Femur (tissue), 1 donor: ENCODE results near the gene FOLR3.
"Not testable (repeated sequence)": the region's sequence is repeated elsewhere in the genome, so short reads cannot be mapped to it uniquely, and the experiment has no call there.

Source experiments
- DNase-seq: peaks from one replicate; pipeline ENCODE4 v3.0.0-alpha.2; 2017

FOLR3 gene

DNA sequence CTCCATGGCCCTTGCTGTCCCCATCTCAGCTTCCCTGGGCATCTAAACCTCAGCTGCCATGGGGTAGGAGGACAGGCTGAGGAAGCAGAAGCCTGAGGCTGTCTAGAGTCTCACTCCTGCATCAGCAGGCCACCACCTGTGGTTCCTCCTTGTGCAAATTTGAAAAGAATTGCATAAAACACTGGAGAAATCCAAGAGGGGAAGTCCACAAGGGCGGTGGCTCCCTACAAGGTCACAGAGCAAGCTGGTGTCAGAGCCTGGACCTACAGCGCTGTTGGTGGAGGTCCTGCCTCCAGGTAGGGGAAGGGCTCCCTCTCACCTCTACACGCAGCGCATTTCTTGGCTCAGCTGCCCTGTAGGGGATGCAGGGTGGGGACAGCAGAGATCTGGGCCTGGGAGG is at the start of gene FOLR3:
Gene FOLR3 (plus strand): TSS at position 253 of the 400 bp plus-strand sequence. CDS start 228 bp downstream, outside the sequence.
- DNase-seq, result not testable (repeated sequence)

DNA sequence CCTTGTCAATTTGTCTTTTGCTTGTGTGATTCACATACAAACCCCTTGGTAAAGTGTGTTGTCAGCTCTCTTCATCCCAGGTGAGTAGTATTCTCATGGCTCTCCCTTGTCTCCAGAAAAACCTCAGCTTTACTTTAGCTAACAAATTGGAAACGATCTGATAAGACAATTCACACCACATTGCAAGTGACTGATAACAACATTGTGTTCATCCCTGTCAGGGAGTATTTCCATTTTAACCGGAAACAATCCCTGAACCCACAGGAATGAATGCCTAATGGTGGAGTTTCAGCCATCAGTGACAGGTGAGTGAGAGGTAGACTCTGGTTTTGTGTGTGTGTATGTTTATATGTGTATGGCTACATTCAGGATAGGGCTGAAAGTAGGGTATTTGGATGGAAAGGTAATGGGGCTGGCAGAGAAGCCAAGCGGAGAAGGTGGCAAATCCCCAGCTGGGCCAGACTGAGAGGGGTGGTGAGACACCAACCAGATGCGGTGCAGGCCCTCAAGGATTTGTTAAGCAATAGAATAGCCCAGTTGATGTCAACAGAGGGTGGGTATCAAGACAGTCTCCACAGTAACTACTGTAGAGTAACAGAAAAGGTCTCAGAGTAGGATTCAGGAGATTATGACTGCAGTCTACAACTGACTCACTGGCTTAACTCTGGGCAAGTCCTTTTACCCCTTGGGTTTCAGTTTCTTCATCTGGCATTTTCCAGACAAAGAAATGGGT is 47.3 kb upstream of the FOLR3 start:
- DNase-seq, result no peak

DNA sequence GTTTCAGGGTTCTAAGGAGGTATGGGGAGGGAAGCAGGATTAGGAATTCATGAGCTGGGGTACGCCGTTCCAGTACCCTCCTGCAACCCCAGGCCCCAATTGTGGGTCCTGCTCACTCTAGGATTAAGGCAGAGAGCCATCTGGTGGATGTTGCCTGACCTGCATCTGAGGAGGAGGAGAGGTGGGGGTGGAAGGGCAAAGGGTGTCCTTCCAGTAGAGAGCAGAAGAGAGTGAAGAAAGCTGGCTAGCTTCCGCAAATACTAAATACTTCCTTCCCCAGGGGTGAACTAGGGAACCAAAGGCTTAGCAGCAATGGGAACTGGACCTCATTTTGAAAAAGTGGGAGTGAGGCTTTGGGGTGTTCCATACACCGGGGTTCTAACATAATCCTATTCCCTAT is 44.2 kb upstream of the FOLR3 start:
- DNase-seq, result peak; percentile 81

DNA sequence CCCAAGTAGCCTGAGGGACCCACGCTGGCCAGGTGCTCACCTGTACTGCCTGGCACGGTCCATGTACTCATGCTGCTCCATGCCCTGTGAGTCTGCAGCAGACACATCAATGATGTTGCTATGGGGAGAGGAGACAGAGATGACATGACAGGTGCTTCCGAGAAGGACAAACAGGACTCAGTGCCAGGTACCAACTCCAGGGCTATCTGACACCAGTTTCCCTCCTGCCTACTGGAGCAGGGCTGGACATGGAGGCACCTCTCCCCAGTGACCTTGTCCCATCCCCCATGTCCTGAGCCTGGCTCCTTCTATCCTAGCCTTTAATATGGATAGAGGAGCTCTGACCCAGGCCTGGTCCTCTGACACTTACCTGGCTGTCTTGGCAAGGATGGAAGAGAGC is 36.8 kb upstream of the FOLR3 start:
- DNase-seq, result no peak

DNA sequence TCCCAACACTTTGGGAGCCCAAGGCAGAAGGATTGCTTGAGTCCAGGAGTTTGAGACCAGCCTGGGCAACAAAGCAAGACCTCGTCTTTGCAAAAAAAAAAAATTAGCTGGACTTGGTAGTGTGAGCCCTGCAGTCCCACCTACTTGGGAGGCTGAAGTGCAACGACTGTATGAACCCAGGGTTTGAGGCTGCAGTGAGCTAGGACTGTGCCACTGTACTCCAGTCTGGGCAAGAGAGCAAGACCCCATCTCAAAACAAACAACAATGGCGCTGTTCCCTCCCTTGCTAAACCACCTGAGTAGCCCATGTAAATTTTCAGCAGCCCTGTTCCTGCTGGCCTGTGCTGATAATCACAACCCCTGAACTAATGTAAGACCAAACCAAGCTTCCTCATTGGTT is 35.5 kb upstream of the FOLR3 start:
- no peak for DNase-seq

DNA sequence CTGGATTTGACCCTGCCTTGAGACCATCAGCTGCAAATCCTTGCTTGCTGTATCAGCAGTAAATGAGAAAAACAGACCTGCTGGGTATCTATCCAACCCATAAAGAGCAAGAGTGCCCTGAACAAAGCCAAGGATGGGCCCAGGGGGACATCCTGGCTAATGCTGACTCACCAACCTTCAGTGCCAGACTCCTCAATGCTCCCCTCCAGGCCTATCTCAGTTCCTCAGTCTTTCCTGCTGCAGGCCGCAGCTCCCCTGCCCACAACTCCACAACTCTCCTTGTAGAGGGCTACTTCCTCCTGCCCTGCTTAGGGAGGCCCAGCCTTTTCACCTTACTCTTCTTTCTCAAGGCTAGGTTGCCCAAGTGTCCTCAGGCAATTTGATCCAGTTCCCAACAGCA is 35.1 kb upstream of the FOLR3 start:
- no peak for DNase-seq

DNA sequence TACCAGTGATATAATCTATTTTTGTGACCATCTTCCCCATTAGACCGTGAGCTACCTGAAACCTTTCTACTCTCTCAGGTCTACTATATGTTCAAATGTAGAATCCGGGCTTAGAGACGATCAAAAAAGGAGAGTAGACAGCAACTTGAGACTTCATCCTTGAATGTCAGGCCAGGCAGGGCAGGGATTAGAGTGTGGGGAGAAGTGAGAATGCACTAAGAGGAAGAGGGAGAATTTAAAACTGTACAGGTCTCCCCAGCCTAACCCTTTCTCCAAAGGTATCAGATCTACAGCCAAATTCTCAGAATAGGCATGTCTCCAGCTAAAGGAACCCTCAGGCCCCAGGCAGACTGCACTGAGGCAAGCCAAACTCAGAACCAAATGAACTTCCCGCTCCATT is 33.4 kb upstream of the FOLR3 start:
- no peak for DNase-seq

DNA sequence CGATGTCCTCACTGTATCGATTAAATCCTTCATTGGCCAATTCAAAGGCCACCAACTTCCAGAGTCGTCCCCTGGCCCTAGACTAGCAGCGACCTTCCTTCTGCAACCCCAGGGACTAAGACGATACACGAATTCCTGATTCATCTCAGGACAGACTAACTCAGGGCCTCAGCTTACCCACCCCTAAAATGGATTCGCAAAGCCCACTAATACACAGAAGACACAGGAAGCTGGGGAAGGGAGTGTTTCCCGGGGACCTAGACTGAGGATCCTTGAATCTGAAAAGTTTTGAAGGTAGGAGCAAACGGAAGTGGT is 32.9 kb upstream of the FOLR3 start:
- DNase-seq, result no peak

DNA sequence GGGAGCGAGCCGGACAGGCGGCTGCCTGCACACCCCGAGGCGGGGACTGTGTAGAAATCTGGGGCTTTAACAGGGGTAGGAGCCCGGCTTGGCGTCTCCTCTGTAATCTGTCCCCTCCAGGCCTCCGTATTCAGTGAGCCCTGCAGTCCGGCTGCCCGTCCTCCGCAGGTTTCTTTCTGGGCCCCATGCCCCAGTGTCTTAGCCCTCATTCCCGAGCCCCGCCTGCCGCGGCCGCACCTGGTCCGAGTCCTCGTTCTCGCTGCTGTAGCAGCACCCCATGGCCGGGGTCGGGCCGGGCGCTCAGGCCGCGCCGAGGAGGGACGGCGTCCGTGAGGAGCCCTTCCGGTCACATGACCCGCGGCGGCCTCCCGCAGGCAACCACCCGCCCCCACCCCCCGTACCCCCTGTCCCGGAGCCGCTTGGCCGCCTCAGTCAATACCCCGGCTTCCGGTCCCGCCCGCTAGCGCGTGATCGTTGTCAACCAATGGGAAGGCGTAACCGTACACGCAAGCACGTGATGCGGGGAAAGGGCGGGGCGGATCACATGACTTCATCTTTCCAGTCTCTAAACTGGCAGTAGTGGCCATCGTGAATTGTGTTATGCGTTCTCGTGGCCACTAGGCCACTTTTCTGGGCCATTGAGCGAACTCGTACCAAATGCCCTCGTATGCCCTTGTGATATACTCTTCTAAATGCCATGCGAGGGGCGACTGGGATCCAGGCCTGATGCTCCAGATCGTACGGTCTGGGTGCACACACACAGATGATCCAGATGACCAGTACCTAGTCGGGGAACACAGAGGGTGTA is 32.4 kb upstream of the FOLR3 start, which contains the start of gene LAMTOR1:
Gene LAMTOR1 (minus strand): TSS at position 352 of the 808 bp plus-strand sequence. CDS start 73 bp downstream, at position 279.
- DNase-seq, result peak; percentile 99

DNA sequence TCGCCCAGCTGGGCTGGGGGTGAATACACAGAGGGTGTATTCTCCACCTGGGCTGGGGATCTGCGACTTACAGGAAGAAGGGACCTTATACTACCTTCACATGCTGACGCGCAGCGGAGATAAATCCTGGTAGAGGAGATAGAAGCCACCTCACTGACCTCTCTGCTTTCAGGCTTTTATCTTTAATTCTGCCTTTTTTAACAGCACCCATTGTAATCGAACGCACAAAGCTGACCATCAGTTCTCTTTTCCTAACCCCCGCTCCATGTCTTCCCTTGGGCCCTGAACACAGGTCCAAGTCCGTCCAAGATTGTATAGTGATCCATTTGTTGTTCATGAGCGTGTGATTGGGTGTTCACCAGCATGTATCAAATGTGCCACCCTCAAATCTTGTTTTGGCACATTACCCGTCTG is 31.8 kb upstream of the FOLR3 start:
- no peak for DNase-seq

DNA sequence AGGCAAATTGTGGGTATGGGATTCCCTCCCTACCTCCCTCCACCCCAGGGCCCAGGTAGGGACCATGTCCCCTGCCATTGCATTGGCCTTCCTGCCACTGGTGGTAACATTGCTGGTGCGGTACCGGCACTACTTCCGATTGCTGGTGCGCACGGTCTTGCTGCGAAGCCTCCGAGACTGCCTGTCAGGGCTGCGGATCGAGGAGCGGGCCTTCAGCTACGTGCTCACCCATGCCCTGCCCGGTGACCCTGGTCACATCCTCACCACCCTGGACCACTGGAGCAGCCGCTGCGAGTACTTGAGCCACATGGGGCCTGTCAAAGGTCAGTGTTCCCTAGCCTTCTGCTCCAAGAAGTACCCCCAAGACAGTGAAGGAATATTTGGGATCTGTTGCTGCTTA is 29.6 kb upstream of the FOLR3 start, which contains the start of gene TOMT:
Gene TOMT (plus strand): TSS at position 37 of the 400 bp plus-strand sequence. CDS start 28 bp downstream, at position 65.
- no peak for DNase-seq

DNA sequence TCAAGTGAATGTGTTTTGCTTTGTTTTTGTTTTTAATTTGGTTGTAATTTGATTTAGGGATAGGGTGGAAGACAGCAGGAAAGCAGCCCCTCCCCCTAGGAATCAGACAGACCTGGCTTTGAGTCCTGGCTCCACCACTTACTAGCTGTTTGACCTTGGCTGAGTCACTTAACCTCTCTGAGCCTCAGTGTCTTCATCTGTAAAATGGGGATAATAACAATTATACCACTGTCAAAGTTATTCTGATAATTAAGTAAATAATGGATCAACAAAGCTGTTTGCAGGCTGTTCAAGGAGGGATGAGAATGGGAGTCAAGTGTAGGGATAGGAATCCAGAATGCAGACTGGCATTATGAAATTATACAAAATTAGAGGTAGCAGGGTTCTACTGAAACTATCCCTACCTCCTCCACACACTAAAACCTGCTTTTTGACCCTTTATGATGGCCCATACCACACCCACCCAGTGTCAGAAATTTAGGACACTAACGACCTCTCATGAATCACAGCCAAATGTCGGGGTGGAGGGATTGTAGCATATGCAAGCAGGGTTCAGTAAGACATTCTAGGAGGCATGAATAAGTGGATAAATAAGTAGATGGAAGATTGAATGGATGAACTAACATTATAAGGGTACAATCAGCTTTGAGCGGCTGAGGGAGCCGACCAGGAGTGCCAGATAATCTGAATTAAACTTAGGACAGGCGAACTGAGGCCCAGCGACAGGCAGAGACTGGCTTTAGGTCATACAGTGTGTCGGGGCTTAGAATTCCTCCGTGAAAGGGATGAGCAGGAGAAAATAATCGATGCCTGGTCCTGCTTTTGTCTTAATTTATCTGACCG is 24.0 kb upstream of the FOLR3 start:
- DNase-seq, result no peak

DNA sequence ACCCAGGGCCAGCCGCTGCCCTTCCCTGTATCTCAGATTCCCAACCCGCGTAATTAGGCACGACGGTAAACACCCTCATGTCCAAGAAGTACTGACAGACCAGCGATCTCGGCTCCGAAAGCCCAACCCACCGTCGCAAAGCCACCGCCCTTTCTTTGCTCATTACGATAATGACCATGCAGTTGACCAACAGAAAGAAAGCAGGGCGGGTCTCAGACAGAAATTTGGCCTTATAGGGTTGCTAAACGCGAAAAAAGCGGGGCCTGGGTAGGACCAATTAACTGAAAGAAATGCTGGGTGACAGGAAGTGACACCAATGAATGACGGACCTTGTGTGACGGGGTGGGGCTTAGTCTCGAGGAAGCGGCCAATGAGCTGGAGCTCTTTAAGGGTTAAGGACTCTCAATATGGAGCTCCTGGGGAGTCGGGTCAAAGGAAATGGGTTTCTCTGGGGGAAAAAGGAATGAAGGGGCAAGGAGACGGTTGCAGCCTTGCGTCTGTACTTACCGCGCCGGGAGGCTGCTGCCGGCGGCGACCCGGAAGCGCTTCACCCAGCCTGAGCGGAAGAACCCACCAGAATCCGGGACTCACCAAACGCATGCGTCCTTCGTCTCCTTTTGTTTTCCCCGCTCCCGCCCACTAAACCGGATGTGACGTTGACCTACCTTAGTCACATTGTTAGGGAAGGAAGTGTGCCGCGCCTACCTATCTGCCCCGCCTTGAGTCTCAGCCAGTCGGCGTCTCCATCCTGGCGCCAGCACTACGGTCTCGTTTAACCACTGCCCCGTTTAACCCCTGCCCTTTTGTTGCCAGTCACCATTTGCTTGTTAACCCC is 23.2 kb upstream of the FOLR3 start, which contains the start of gene ANAPC15:
Gene ANAPC15 (minus strand): TSS at position 553 of the 835 bp plus-strand sequence. CDS start 1,419 bp downstream, outside the sequence.
- peak; percentile 99 for DNase-seq

DNA sequence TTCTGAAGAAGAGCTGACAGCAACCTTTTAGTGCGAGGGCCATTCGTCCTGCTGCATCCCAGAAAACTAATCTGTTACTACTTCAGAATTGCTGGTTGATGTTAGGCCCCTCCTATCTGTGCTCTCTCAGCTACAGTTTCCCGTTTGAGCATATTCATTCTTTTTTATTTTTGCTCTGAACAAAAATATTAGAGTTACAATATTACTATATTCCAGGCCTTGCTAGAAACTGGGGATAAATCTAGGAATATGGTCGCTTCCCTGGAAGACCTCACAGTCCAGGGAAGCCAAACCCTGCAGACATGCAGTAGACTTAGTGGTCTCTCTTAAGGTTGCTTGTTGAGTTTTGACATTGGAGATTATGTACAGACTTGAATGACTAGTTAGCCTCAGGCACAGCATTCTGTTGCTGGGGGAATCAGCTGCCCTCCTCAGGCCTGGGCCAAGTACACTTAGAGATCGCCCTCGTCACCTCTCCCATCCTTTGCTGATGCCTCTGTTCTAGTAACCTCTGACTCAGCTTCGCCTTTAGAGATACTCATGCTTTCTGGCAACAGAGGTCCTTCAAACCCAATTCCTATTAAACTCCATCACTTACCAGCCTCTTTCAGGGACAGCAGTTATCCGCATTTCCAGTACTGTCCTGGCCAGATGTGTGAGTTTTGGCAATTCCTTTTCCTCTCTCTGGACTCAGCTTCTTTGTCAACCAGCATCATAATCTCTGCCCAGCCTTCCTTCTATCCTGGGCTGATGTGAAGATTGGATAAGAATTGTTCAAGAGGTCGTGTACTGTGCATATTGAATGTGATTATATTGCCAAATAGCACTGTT is 22.3 kb upstream of the FOLR3 start:
- DNase-seq, result no peak

DNA sequence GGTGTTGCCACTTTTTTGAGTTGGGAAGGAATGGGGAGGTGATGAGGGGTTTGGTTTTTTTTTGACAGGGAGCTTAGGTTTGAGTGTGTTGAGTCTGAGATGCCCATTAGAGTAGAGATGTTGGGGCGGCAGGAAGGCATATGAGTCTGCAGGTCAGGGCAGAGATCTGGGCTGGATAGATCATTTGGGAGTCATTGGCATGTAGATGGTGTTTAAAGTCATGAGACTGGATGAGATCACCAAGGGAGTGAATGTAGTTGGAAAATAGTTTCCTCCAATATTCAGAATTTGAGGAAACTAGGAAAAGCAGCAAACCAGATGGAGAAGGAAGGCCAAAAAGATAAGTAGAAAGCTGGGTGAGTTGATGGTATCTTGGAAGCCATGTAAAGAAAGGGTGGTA is 21.0 kb upstream of the FOLR3 start:
- DNase-seq, result no peak

DNA sequence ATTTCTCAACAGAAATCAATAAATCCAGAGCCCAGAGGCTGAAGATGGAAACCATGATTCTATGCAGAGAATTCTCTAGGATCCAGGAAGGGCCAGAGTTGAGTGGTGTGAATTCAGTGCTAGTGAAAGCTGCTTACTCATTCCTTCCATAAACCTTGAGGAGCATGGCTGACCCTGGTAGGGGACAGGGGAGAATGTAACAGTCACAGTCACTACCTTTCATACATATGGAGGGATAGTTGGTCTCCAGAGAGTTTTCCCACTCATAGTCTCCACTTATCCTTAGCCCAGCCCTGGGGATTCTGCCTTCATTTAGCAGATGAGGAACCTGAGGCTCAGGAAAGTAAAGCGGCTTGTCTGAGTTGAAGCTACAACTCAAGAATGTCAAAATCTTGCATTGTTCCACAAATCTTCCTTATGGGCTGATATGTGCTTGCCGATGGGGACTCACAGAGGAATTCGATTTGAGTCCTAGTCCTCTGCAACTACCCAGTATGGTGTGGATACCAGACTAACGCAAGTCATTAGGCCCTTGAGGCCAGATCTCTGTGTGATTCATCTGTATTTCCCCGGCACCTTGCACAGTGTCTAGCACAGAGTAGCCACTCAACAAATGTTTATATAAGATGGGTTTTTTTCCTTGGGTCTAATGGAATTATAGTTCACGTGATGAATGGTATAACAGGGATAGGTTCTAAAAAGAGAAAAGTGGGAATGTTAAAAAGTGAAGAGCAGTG is 19.3 kb upstream of the FOLR3 start:
- no peak for DNase-seq

DNA sequence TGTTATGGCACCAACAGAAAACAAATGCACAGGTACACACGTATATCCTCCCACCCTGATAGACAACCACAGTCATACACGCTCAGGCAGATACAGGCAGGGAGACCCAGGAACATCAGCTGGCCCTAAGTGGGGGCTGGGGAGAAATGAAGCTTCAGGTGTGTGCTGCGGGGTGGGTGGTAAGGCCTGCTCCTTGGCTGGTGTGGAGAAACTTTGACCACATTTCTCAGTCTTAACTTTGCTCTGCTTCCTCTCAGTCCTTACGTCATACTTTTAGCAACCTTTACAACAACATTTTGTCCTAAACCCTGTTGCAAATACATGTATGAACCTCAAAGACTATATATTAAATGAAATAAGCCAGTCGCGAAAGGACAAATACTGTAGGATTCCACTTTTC is 16.3 kb upstream of the FOLR3 start:
- no peak for DNase-seq

DNA sequence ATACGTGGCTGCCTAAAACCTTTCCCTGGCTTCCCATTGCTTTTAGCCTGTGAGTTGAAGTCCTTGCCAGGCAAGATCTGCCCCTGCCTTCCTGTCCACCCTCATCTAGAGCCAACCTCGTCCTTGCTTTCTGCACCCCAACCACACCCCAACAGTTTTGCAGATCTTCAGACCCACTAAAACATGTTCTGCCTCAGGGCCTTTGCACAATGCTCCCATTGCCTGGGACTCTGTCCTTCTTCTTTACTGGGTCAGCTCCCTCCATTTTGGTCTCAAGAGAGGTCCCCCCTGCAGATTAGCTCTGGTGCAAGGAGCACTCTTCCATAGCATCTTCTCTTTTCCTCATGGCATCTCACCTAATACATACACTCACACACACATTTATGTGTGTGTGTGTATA is 14.6 kb upstream of the FOLR3 start:
- no peak for DNase-seq

DNA sequence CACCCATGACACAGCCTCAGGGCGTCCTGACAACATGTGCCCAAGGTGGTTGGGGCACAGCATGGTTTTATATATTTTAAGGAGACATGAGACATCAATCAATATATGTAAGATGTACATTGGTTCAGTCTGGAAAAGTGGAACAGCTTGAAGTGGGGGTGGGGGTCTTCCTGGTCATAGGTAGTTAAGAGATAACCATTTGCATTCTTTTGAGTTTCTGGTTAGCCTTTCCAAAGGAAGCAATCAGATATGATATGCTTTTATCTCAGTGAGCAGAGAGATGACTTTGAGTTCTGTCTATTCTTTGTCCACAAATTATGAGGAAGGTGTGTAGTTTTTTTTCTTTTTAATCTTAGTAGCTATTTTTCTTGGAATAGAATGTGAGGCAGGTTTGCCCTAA is 12.9 kb upstream of the FOLR3 start:
- no peak for DNase-seq

DNA sequence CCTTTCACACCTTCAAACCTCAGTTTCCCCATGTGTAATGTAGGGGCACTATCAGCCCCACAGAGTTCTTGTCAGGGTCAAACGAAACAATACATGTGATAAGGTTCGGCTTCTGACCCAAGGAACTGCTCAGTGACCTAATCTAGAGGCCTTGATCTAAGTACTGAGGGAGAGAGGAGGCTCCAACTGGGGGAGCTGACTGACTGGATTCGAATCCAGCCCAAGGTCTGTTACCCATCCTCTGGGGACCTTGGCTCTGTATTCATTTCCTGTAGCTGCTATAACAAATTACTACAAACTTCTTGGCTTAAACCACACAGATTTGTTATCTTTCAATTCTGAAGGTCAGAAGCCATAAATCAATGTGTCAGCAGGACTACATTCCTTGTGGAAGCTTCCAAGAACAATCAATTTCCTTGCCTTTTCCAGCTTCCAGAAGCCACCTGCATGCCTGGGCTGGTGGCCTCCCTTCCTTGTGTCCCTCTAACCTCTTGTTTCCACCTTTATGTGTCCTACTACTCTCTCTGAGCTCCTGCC is 12.3 kb upstream of the FOLR3 start:
- no peak for DNase-seq
